T47D (cell line): ENCODE data around the gene CRIP2.

Experiments
- DNase-seq, 2 experiments: peaks; one replicate each; pipeline versions ENCODE4 v3.0.0 to v3.0.0-alpha.2; 2011 to 2012; ENCODE audit warnings: low read depth in 1 of 2, low spot score in 1 of 2
- JUND ChIP-seq: IDR thresholded peaks from 2 replicates; pipeline ENCODE4 v1.6.1; 2012; ENCODE audit warnings: low read depth
- in situ Hi-C: cut with HindIII; loops from 2 replicates; pipeline ENCODE4 v1.10.0; 2016; ENCODE audit warnings: low sequenced_read_pairs, low pct_unique_long_range_greater_than_20kb

CRIP2 gene

DNA sequence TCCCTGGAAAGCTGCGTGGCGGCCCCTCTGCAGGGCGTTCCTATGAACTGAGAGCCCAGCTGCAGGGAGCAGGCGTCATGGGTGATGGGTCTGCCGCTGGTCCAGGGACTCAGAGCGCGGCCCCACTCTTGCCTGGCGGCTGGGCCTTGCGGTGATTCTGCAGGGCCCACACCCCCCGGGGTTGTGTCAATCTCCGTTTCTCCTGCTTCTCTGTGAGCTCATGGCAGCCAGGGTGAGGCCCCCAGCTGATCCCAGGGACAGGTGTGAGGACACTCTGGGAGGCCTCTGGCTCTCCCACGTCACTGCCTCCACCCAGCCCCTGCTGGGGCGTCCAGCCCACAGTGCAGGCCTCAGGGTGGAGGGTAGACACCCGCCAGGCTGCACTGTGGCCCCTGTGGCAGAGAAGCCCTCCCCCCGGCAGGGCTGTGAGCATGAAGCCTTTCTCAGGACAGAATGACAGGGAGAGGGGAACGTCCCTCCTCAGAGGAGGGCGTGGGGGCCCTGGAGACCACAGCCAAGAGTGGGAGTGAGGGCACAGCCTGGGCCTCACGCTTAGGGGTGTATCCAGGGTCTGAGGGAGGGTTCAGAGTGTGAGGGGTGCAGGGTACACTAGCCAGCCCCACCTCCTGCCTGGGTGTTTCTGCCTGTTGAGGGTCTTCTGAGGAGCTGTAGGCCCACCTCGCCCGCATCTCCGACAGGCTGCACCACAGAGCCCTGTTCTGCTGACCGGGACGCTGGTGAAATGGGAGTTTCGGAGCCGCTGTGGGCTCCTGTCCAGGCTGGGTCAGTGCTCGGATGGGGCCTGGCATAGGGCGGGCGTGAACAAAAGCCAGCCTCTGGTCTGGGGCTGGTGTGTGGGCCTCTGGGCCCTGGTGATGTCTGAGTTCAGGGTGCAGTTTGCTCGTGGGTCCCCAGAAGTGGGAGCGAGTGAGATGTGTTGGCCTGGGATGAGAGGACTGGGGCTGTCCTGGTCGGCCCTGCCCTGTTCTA lies 26.7 kb upstream of the CRIP2 start:
- no peak for DNase-seq
- in situ Hi-C loops, result no loop called here
- TF ChIP-seq JUND, result no peak

GRCh38 chr14:105448706-105449111 lies 25.9 kb upstream of the CRIP2 start:
- peak; percentile 83 to 98 for DNase-seq
- TF ChIP-seq JUND, result no peak
- in situ Hi-C loops, result no loop called here

- TF ChIP-seq JUND, result no peak
- in situ Hi-C loops, result no loop called here
- DNase-seq, result no peak
Observed at GRCh38 chr14:105449276-105450122, 25.1 kb upstream of the CRIP2 start.

DNA sequence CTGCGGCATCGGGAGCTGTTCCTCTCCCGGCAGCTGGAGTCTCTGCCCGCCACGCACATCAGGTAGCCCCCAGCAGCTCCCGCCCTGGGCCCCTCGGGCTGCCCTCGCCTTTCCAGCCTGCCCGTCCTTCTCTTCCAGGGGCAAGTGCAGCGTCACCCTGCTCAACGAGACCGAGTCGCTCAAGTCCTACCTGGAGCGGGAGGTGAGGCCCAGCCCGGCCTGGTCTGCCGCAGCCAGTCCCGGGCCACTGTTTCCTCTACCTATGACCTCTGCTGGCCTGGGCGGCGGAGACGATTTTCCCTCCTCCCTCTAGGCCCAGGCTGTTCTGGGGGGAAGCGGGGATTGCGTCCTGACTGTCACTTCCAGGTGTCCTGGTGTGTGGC lies 24.5 kb upstream of the CRIP2 start:
- TF ChIP-seq JUND, result no peak
- no peak for DNase-seq
- in situ Hi-C loops, result no loop called here

- in situ Hi-C loops, result no loop called here
- no peak for DNase-seq
- no peak for TF ChIP-seq JUND
Observed at GRCh38 chr14:105450864-105451720, 23.5 kb upstream of the CRIP2 start.

- no peak for TF ChIP-seq JUND
- in situ Hi-C loops, result no loop called here
Observed at GRCh38 chr14:105452963-105453362, 21.7 kb upstream of the CRIP2 start.

DNA sequence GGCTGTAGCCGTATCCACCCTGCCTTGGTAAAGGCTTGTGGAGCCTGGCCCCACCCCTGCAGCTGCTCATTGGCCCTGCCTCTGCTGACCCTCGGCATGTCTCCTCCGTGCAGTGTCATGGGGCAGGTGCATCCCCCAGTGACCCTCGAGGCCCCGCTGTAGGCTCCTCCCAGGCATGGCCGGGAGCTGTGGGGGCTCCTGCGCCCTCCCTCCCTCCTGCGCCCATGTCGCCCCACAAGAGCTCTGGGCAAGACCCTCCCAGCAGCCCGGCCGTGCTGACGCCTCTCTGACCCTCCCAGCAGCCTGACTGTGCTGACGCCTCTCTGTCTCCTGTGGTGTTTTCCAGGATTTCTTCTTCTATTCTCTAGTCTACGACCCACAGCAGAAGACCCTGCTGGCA lies 20.8 kb upstream of the CRIP2 start:
- DNase-seq, result no peak
- in situ Hi-C loops, result no loop called here
- no peak for TF ChIP-seq JUND

More at GRCh38 chr14:105452963-105453362, 21.7 kb upstream of the CRIP2 start:
- DNase-seq, result no peak

DNA sequence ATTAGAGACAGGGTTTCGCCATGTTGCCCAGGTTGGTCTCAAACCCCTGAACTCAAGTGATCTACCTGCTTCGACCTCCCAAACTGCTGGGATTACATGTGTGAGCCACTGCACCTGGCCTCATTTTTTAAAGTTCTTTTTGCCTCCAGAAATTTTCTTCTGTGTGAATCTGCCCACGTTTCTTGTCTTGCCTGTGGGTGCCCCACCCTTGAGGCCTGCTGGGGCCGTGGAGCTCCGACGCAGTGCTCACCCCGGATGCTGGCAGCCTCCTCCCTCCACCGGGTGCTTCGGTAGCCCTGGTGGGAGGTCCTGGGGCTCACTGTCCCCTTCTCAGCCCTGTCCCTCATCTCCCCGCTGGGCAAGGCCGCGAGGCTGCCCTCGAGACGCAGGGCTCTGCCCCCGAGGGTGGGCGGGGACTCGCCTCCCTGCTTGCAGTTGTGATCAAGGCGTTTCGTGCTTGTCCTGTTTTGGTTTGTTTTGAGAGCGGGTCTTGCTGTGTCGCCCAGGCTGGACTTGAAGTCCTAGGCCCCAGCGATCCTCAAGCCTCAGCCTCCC lies 19.5 kb upstream of the CRIP2 start:
- in situ Hi-C loops, result no loop called here
- no peak for DNase-seq
- no peak for TF ChIP-seq JUND

DNA sequence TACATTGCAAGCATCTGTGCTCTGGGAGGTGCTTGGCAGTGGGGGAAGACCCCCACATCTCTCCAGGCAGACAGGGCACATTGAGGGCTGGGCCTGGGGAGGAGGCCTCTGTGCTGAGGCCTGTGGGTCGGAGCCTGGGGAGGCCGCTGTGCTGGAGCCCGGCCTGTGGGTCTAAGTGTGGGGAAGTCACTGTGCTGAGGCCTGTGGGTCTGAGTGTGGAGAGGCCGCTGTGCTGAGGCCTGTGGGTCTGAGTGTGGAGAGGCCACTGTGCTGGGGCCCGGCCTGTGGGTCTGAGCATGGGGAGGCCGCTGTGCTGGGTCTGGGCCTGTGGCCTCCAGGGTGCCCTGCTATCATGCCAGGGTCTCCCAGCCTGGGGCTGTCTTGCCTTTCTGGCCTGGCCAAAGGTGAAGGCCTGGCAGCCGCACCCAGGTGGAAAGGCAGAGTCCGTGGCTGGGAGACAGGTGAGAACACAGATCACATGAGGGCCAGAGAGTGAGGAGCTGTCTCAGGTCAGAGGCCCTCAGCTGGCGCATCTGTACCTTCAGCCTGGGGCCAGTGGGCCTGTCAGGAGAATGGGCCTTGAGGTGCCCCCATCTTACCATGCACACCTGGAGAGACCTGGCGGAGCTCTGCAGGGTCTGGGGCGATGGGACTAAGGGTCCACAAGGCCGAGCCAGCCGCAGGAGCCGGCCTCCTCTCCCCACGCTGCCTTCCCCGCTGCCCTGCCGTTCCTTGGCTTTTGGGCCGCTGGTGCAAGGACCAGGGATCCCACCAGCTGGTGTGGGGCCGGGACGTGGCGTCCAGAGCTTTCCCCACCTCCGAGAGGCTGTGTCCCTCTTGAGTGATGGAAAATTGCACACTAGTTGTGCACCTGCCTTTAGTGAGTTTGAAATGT lies 18.6 kb upstream of the CRIP2 start:
- DNase-seq, result no peak
- TF ChIP-seq JUND, result no peak
- in situ Hi-C loops, result no loop called here

GRCh38 chr14:105456736-105457617 lies 17.6 kb upstream of the CRIP2 start:
- in situ Hi-C loops, result no loop called here
- no peak for TF ChIP-seq JUND
- DNase-seq, result peak; percentile 45 to 52
